HCT116 (cell line): Measurements from ENCODE around the gene TCP11. TPM values are rescaled to one million over a fixed set of nuclear protein-coding genes. Genes with fewer than 3 reads are reported as not detected.

ENCODE experiments used
- ATAC-seq: fragments of 200-7000 bp; cut with Tn5 transposase; 2 replicates; pipeline ENCODE4 v1.9.1; 2020; ENCODE audit warnings: mild to moderate bottlenecking, moderate library complexity
- BruUV-seq: library from RNA; stranded (reverse); fragments of 400-500 nt; replicated peaks from 2 replicates; lab custom pipeline; 2021; lab: Mats Ljungman, UMichigan
- CTCF ChIA-PET: fragments of 300-600 bp; sonication (Branson Sonifier 250); formaldehyde crosslinking; loops from one replicate; lab custom pipeline; 2021; ENCODE audit warnings: antibody characterized with exemption; lab: Charles Lee
- POLR2A ChIA-PET: fragments of 300-600, 350-600 bp; sonication (Branson Sonifier 250); formaldehyde crosslinking; loops from one replicate; lab custom pipeline; 2021; ENCODE audit warnings: antibody characterized with exemption; lab: Charles Lee
- RAD21 ChIA-PET, 2 experiments: fragments of 300-600 bp; sonication (Branson Sonifier 250); formaldehyde crosslinking; loops; one replicate each; lab custom pipeline; 2023; ENCODE audit warnings: low total read pairs in 2 of 2; ENCODE audit not compliant: uncharacterized antibody in 2 of 2, unreplicated experiment in 2 of 2, low non-redundant PET in 1 of 2; lab: Charles Lee
- DNase-seq: peaks from one replicate; pipeline ENCODE4 v3.0.0-alpha.2; 2010; ENCODE audit warnings: low read depth, low spot score
- H2AFZ ChIP-seq: fragments of 200-600 bp; shearing (Covaris generic), sonication (generic); 2 replicates; pipeline ENCODE4 v1.6.1; 2017; ENCODE audit warnings: low read depth, mixed run types, mixed read lengths, antibody characterized with exemption, low read length; ENCODE audit not compliant: poor library complexity, severe bottlenecking
- H3K27ac ChIP-seq: 2 replicates; pipeline ENCODE4 v1.5.1; 2012; ENCODE audit warnings: low read depth, low read length
- H3K27me3 ChIP-seq: fragments of 200-600 bp; sonication (generic); 2 replicates; pipeline ENCODE4 v1.6.1; 2016; ENCODE audit warnings: mixed run types, low read length, mixed read lengths; ENCODE audit not compliant: insufficient read depth
- H3K36me3 ChIP-seq, 2 experiments: fragments of 200-500 bp in 1 of 2; fragments of 200-600 bp in 1 of 2; sonication (Bioruptor generic) in 1 of 2; sonication (generic) in 1 of 2; 2 replicates each; pipeline versions ENCODE4 v1.5.1 to v1.6.1; 2014 to 2016; ENCODE audit warnings: low read length in 2 of 2, inconsistent platforms in 1 of 2, mixed read lengths in 1 of 2, mixed run types in 1 of 2; ENCODE audit not compliant: insufficient read depth in 2 of 2, control insufficient read depth in 1 of 2
- H3K4me1 ChIP-seq, 2 experiments: fragments of 200-600 bp in 1 of 2; sonication (generic) in 1 of 2; 2 replicates each; pipeline versions ENCODE4 v1.5.1 to v1.6.1; 2012 to 2017; ENCODE audit warnings: low read length in 2 of 2, inconsistent platforms in 1 of 2, mild to moderate bottlenecking in 1 of 2, mixed read lengths in 1 of 2, mixed run types in 1 of 2, moderate library complexity in 1 of 2; ENCODE audit not compliant: insufficient read depth in 2 of 2, control insufficient read depth in 1 of 2
- H3K4me2 ChIP-seq: fragments of 200-600 bp; sonication (generic); 2 replicates; pipeline ENCODE4 v1.6.1; 2017; ENCODE audit warnings: mixed run types, low read length, mixed read lengths
- H3K4me3 ChIP-seq, 2 experiments: fragments of 200-600 bp in 1 of 2; sonication (generic) in 1 of 2; replicated peaks in 1 of 2; 2 replicates each; pipeline ENCODE4 v1.5.1; 2011 to 2016; ENCODE audit warnings: low read length in 2 of 2, control low read depth in 1 of 2, low read depth in 1 of 2, mild to moderate bottlenecking in 1 of 2, mixed read lengths in 1 of 2, mixed run types in 1 of 2
- H3K79me2 ChIP-seq: fragments of 200-600 bp; sonication (generic); 2 replicates; pipeline ENCODE4 v1.6.1; 2017; ENCODE audit warnings: mild to moderate bottlenecking, mixed run types, low read length, moderate library complexity, mixed read lengths; ENCODE audit not compliant: insufficient read depth
- H3K9ac ChIP-seq: fragments of 200-600 bp; sonication (generic); 2 replicates; pipeline ENCODE4 v1.6.1; 2016; ENCODE audit warnings: low read length, mixed read lengths
- H3K9me2 ChIP-seq: fragments of 200-600 bp; sonication (generic), shearing (Covaris generic); 2 replicates; pipeline ENCODE4 v1.6.1; 2017; ENCODE audit warnings: mixed run types, mild to moderate bottlenecking, moderate library complexity; ENCODE audit not compliant: insufficient read depth
- H3K9me3 ChIP-seq, 2 experiments: fragments of 200-500 bp in 1 of 2; fragments of 200-600 bp in 1 of 2; sonication (Bioruptor generic) in 1 of 2; sonication (generic) in 1 of 2; 2 replicates each; pipeline ENCODE4 v1.6.1; 2014 to 2017; ENCODE audit warnings: low read length in 2 of 2, mixed read lengths in 2 of 2, inconsistent platforms in 1 of 2, low read depth in 1 of 2, mild to moderate bottlenecking in 1 of 2, mixed run types in 1 of 2, moderate library complexity in 1 of 2; ENCODE audit not compliant: control insufficient read depth in 1 of 2, insufficient read depth in 1 of 2
- H4K20me1 ChIP-seq: fragments of 200-600 bp; sonication (generic), shearing (Covaris generic); 2 replicates; pipeline ENCODE4 v1.6.1; 2017; ENCODE audit warnings: mixed run types, mild to moderate bottlenecking, moderate library complexity; ENCODE audit not compliant: insufficient read depth
- ATF3 ChIP-seq: IDR thresholded peaks from 2 replicates; pipeline ENCODE4 v1.6.1; 2012
- CBX3 ChIP-seq: IDR thresholded peaks from 2 replicates; pipeline ENCODE4 v1.6.1; 2012; ENCODE audit warnings: low read depth
- CEBPB ChIP-seq: IDR thresholded peaks from 2 replicates; pipeline ENCODE4 v1.6.1; 2012; ENCODE audit warnings: low read depth
- CTCF ChIP-seq, 3 experiments: fragments of 200-600 bp in 1 of 3; sonication (generic) in 1 of 3; IDR thresholded peaks in 2 of 3; conservative IDR thresholded peaks in 1 of 3; 2 replicates each; pipeline ENCODE4 v1.5.1; 2012 to 2017; ENCODE audit warnings: low read depth in 2 of 3, low read length in 2 of 3, antibody characterized with exemption in 1 of 3, borderline replicate concordance in 1 of 3, control low read depth in 1 of 3, mild to moderate bottlenecking in 1 of 3, mixed read lengths in 1 of 3, mixed run types in 1 of 3, moderate library complexity in 1 of 3; ENCODE audit not compliant: insufficient read depth in 1 of 3
- EZH2phosphoT487 ChIP-seq: fragments of 200-600 bp; IDR thresholded peaks from 2 replicates; pipeline ENCODE4 v1.6.1; 2018; ENCODE audit warnings: antibody characterized with exemption, borderline replicate concordance
- FOSL1 ChIP-seq: IDR thresholded peaks from 2 replicates; pipeline ENCODE4 v1.6.1; 2012; ENCODE audit warnings: low read depth
- RAD21 ChIP-seq: IDR thresholded peaks from 2 replicates; pipeline ENCODE4 v1.6.1; 2012; ENCODE audit warnings: low read depth, mild to moderate bottlenecking
- SIN3A ChIP-seq: IDR thresholded peaks from 2 replicates; pipeline ENCODE4 v1.6.1; 2012; ENCODE audit warnings: low read depth
- SP1 ChIP-seq: IDR thresholded peaks from 2 replicates; pipeline ENCODE4 v1.6.1; 2012; ENCODE audit warnings: low read depth
- SRF ChIP-seq: IDR thresholded peaks from 2 replicates; pipeline ENCODE4 v1.6.1; 2012; ENCODE audit warnings: low read depth
- intact Hi-C: fragments of 100-400 bp; cut with micrococcal nuclease; formaldehyde crosslinking; loops from 2 replicates; pipeline ENCODE4 v1.10.0; 2022
- total RNA-seq: library from RNA; stranded (reverse); gene quantifications from one replicate; pipeline ENCODE4 v1.2.1, GENCODE V29; 2021; ENCODE audit not compliant: unreplicated experiment

TCP11 gene
- total RNA-seq, 1 experiment from 2014 or later: not detected

- TF ChIP-seq SIN3A (no peak), RAD21 (no peak), CTCF (IDR thresholded peaks at IDR 0.05 in 2 of 3, conservative IDR thresholded peaks at IDR 0.05 in 1 of 3; ENCODE audit: borderline replicate concordance in 1 of 3, insufficient read depth in 1 of 3, low read depth in 2 of 3, low read length in 2 of 3) (no peak), CBX3 (no peak), CEBPB (no peak), EZH2phosphoT487 (no peak), FOSL1 (no peak), SRF (no peak)
Observed at GRCh38 chr6:35073766-35074471, 67.2 kb downstream of the TCP11 start (continued).

DNA sequence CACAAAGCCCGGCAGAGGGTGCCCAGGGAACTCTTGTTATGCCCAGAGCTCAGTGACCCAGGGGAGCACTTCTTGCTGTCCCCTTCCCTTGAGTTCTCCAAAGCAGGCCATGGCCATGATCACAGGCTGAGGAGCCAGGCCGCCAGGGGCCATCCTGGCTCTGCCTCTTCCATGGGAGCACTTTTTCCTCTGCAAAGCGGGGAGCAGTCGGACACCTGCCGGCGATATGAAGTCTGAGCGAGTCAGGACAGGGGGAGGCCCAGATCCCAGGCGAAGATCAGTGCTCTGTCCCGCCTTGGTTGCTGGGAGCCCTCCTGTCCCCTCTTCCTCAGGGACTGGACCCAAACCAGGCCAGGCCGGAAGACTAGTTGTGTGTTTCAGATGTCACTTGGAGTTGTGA lies 67.9 kb downstream of the TCP11 start:
- Histone ChIP-seq H3K9me3 (no peaks in the 10 kb centered on the region), H3K27ac (no peak overlapping the region), H3K9ac (no peak overlapping the region), H3K27me3 (no peaks in the 10 kb centered on the region), H3K79me2 (no peaks in the 10 kb centered on the region), H3K4me2 (no peak overlapping the region), H4K20me1 (no peaks in the 10 kb centered on the region), H2AFZ (no peak overlapping the region), H3K4me3 (no peak overlapping the region), H3K9me2 (no peaks in the 10 kb centered on the region), H3K36me3 (no peaks in the 10 kb centered on the region; a peak in 1 of 4 replicates), H3K4me1 (no peaks in the 10 kb centered on the region)
- no TSS peak for BruUV-seq
- no peak for DNase-seq
- RAD21 ChIA-PET: no interaction called here
- intact Hi-C loops: no loop called here
- CTCF ChIA-PET: no interaction called here
- no peak for TF ChIP-seq ATF3
- no peak for TF ChIP-seq SIN3A
- no peak for TF ChIP-seq SP1
- POLR2A ChIA-PET: no interaction called here
- ATAC-seq: no peak
